ENCODE results near the gene CLCA4.
"Not testable (repeated sequence)": the region's sequence is repeated elsewhere in the genome, so short reads cannot be mapped to it uniquely, and the experiment has no call there.

The CLCA4 gene

GRCh38 chr1:86546787-86547221 is at the start of gene CLCA4:
TSS of gene CLCA4 (plus strand) at chr1:86547078. CDS start at chr1:86547120, 42 bp downstream.
- DNase-seq, result peak in 1 of 58 donors; percentile 76

GRCh38 chr1:86498281-86498680 is 48.6 kb upstream of the CLCA4 start:
- no peak for DNase-seq

GRCh38 chr1:86499987-86500593 is 46.8 kb upstream of the CLCA4 start:
- DNase-seq, result no peak

- DNase-seq, result no peak
Measured at GRCh38 chr1:86500714-86501113, 46.2 kb upstream of the CLCA4 start.

GRCh38 chr1:86502125-86502646 is 44.7 kb upstream of the CLCA4 start:
- not testable (repeated sequence) for DNase-seq

- DNase-seq, result no peak
Measured at GRCh38 chr1:86502721-86503405, 44.0 kb upstream of the CLCA4 start.

GRCh38 chr1:86503406-86504136 is 43.3 kb upstream of the CLCA4 start:
- peak in 11 of 58 donors; percentile 5 to 62 (median 16) for DNase-seq

GRCh38 chr1:86504137-86504479 is 42.8 kb upstream of the CLCA4 start:
- no peak for DNase-seq

- no peak for DNase-seq
Measured at GRCh38 chr1:86504895-86505563, 41.8 kb upstream of the CLCA4 start.

- no peak for DNase-seq
Measured at GRCh38 chr1:86505564-86505902, 41.3 kb upstream of the CLCA4 start.

- peak in 1 of 58 donors; percentile 9 for DNase-seq
Measured at GRCh38 chr1:86507935-86508582, 38.8 kb upstream of the CLCA4 start.

- DNase-seq, result no peak
Measured at GRCh38 chr1:86508583-86508969, 38.3 kb upstream of the CLCA4 start.

- DNase-seq, result peak in 12 of 58 donors; percentile 2 to 43 (median 20)
Measured at GRCh38 chr1:86515597-86515996, 31.3 kb upstream of the CLCA4 start.

- DNase-seq, result no peak
Measured at GRCh38 chr1:86516335-86516734, 30.5 kb upstream of the CLCA4 start.

GRCh38 chr1:86517336-86517735 is 29.5 kb upstream of the CLCA4 start:
- DNase-seq, result no peak

GRCh38 chr1:86520789-86521521 is 25.9 kb upstream of the CLCA4 start:
- DNase-seq, result no peak

- DNase-seq, result no peak
Measured at GRCh38 chr1:86521522-86521891, 25.4 kb upstream of the CLCA4 start.

GRCh38 chr1:86522240-86522639 is 24.6 kb upstream of the CLCA4 start:
- no peak for DNase-seq

- DNase-seq, result no peak
Measured at GRCh38 chr1:86523670-86524354, 23.1 kb upstream of the CLCA4 start.

- no peak for DNase-seq
Measured at GRCh38 chr1:86527306-86527705, 19.6 kb upstream of the CLCA4 start.

Measured in anterior cingulate cortex (tissue), 58 donors.